ENCODE measurements around the gene HIRIP3.
"Not testable (repeated sequence)": the region's sequence is repeated elsewhere in the genome, so short reads cannot be mapped to it uniquely, and the experiment has no call there.

Gene HIRIP3

DNA sequence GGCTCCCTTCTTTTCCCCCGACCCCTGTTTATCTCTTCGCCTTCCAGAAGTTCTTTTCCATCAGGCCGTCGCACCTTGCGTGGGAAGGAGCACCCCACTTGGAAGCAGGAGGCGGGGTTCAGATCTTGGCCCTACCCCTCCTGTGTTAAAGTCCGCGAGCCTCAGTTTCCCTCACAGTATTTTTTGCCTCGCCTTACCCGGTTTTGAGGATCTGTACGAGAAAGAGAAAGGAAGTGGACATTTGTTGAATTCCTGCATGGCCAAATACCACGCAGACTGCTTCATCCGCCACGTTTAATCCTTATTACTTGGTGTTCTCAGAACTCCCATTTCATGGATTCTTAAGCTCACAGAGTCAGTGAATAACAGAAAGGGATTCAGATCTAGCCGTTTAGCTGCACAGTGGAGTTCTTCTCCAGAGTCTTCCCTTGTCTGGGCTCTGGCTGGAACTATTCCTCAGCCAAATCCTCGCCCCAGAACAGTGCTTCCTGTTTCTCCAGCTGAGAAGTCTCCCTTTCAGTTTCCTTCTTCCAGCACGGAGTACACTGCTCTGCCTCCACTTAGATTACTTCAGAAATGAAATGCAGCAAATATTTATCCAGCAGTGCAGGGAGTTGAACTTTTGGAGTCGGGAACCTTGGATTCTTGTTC, 32.9 kb downstream of the HIRIP3 start:
- no peaks in the 10 kb centered on the region for H3K27me3 ChIP-seq (ENCODE audit: insufficient read depth, insufficient read length)
- no peak for DNase-seq (ENCODE audit: low read depth, low spot score)
- peaks cover 6% of the 10 kb centered on the region for H3K36me3 ChIP-seq (ENCODE audit: insufficient read depth, insufficient read length, low read length)
- no peaks in the 10 kb centered on the region for H3K9me3 ChIP-seq (ENCODE audit: insufficient read depth, low read length)
- peaks cover 5% of the 10 kb centered on the region for H3K4me1 ChIP-seq (ENCODE audit: insufficient read depth, insufficient read length)
- H3K9ac ChIP-seq (ENCODE audit: insufficient read length, low read depth), result peak overlapping the region; percentile 98
- H3K4me3 ChIP-seq (ENCODE audit: insufficient read length, low read depth), result peak overlapping the region; percentile 79
- TF ChIP-seq SUZ12 (IDR thresholded peaks at IDR 0.05; ENCODE audit: extremely low read depth, insufficient read depth, insufficient read length) (no peak), YY1 (IDR thresholded peaks at IDR 0.05; ENCODE audit: insufficient read depth, insufficient read length) (no peak), ZNF274 (IDR thresholded peaks at IDR 0.05; ENCODE audit: low read depth, low read length) (no peak)

DNA sequence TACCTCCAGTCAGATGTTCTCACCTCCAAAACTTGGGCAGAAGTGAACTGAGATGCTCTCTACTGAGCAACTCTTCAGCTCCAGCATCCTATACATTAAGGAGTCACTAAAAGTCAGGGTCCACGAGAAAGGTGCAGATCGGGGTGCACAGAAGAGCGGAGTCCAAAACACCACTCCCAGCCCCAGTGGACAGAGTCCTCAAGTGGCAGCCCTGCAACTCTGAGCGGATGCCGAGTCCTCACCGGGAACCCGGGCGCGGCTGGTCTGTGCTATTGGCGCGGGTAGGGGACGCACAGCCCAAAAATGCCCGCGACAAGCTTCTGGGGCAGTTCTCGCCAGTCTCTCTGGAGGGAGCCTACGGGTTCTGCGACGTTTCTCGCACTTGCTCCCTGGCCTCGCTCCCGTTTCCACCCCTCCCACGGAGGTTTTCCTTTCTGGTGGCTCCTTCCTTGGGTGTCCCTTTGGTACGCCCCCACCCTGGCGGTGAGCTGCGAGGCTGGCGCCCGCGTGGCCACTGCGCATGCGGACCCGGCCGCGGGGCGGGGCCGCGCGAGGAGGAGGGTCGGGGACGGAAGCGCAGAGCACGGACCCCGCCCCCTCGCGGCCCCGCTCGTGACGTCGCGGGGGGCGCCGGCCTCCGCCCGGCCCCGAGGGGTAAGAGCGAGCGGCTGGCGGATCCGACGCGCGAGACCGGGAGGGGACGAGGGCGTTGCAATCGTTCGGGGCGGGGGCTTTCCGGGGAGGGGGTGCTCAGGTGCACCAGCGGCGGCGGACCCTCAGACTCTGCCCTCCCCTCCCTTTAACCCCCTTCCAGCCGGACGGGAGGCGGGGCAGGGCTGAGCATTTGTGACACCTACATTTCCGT, 33.7 kb downstream of the HIRIP3 start, which contains the start of gene TMEM219:
TSS of gene TMEM219 (plus strand) at position 601 of the 865 bp plus-strand sequence. CDS start 1,065 bp downstream, outside the sequence.
- H3K27me3 ChIP-seq (ENCODE audit: insufficient read depth, insufficient read length), result no peaks in the 10 kb centered on the region
- H3K36me3 ChIP-seq (ENCODE audit: insufficient read depth, insufficient read length, low read length), result peaks cover 4% of the 10 kb centered on the region
- peaks cover 5% of the 10 kb centered on the region for H3K4me1 ChIP-seq (ENCODE audit: insufficient read depth, insufficient read length)
- H3K4me3 ChIP-seq (ENCODE audit: insufficient read length, low read depth), result peak within 1 kb of the TSS; percentile 79
- no peak for TF ChIP-seq ZNF274 (IDR thresholded peaks at IDR 0.05; ENCODE audit: low read depth, low read length)
- no peak for TF ChIP-seq SUZ12 (IDR thresholded peaks at IDR 0.05; ENCODE audit: extremely low read depth, insufficient read depth, insufficient read length)
- no peak for TF ChIP-seq YY1 (IDR thresholded peaks at IDR 0.05; ENCODE audit: insufficient read depth, insufficient read length)
- no peaks in the 10 kb centered on the region for H3K9me3 ChIP-seq (ENCODE audit: insufficient read depth, low read length)
- DNase-seq (ENCODE audit: low read depth, low spot score), result peak; percentile 59
- peak within 1 kb of the TSS; percentile 98 for H3K9ac ChIP-seq (ENCODE audit: insufficient read length, low read depth)

DNA sequence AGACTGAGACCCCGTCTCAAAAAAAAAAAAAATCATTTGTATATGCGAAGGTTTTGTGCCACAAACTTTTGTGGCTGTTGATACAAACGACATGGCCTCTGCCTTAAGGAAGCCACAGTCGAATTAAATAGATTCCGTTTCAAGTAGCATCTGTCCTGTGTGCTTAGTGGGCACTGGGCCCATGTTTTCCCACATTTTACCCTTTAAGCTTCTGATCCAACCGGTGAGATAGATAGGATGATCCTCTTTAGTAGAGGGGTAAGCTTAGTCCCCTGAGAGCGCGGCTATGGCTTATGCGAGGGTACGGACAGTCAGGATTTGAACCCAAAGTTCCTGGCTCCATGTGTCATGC, 34.3 kb downstream of the HIRIP3 start:
- Histone ChIP-seq H3K27me3 (ENCODE audit: insufficient read depth, insufficient read length) (no peaks in the 10 kb centered on the region), H3K36me3 (ENCODE audit: insufficient read depth, insufficient read length, low read length) (peaks cover 4% of the 10 kb centered on the region), H3K9me3 (ENCODE audit: insufficient read depth, low read length) (no peaks in the 10 kb centered on the region), H3K4me1 (ENCODE audit: insufficient read depth, insufficient read length) (peaks cover 5% of the 10 kb centered on the region), H3K4me3 (ENCODE audit: insufficient read length, low read depth) (peak overlapping the region; percentile 79), H3K9ac (ENCODE audit: insufficient read length, low read depth) (peak overlapping the region; percentile 98)
- no peak for DNase-seq (ENCODE audit: low read depth, low spot score)
- no peak for TF ChIP-seq ZNF274 (IDR thresholded peaks at IDR 0.05; ENCODE audit: low read depth, low read length)

DNA sequence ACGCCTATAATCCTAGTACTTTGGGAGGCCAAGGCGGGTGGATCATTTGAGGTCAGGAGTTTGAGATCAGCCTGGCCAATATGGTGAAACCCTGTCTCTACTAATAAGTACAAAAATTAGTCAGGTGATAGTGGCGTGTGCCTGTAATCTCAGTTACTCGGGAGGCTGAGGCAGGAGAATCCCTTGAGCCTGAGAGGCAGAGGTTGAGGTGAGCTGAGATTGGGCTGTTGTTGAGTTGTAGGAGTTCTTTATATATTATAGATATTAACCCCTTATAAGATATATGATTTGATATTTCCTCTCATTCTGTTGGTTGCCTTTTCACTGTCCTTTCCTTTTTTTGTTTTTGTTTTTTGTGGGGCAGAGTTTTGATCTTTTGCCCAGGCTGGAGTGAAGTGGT, 35.6 kb downstream of the HIRIP3 start:
- H3K27me3 ChIP-seq (ENCODE audit: insufficient read depth, insufficient read length); H3K36me3 ChIP-seq (ENCODE audit: insufficient read depth, insufficient read length, low read length); H3K9me3 ChIP-seq (ENCODE audit: insufficient read depth, low read length); DNase-seq (ENCODE audit: low read depth, low spot score); H3K4me1 ChIP-seq (ENCODE audit: insufficient read depth, insufficient read length); H3K4me3 ChIP-seq (ENCODE audit: insufficient read length, low read depth); H3K9ac ChIP-seq (ENCODE audit: insufficient read length, low read depth): not testable (repeated sequence)

DNA sequence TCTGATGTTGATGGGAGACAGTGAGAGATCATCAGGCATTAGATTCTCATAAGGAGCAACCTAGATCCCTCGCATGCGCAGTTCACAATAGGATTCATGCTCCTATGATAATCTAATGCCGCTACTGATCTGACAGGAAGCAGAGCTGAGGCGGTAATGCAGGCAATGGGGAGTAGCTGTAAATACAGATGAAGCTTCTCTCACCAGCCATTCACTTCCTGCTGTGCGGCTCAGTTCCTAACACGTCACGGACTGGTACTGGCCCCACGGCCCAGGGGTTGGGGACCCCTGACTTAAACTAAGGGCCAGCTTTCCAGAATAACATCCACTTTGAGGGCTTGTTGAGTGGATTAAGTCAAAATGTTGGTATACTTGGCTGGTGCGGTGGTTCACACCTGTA, 36.1 kb downstream of the HIRIP3 start:
- Histone ChIP-seq H3K36me3 (ENCODE audit: insufficient read depth, insufficient read length, low read length) (no peaks in the 10 kb centered on the region), H3K27me3 (ENCODE audit: insufficient read depth, insufficient read length) (no peaks in the 10 kb centered on the region), H3K9me3 (ENCODE audit: insufficient read depth, low read length) (no peaks in the 10 kb centered on the region), H3K4me1 (ENCODE audit: insufficient read depth, insufficient read length) (peaks cover 5% of the 10 kb centered on the region), H3K9ac (ENCODE audit: insufficient read length, low read depth) (no peak overlapping the region), H3K4me3 (ENCODE audit: insufficient read length, low read depth) (no peak overlapping the region)
- no peak for DNase-seq (ENCODE audit: low read depth, low spot score)
- no peak for TF ChIP-seq YY1 (IDR thresholded peaks at IDR 0.05; ENCODE audit: insufficient read depth, insufficient read length)
- TF ChIP-seq ZNF274 (IDR thresholded peaks at IDR 0.05; ENCODE audit: low read depth, low read length), result no peak
- no peak for TF ChIP-seq SUZ12 (IDR thresholded peaks at IDR 0.05; ENCODE audit: extremely low read depth, insufficient read depth, insufficient read length)

DNA sequence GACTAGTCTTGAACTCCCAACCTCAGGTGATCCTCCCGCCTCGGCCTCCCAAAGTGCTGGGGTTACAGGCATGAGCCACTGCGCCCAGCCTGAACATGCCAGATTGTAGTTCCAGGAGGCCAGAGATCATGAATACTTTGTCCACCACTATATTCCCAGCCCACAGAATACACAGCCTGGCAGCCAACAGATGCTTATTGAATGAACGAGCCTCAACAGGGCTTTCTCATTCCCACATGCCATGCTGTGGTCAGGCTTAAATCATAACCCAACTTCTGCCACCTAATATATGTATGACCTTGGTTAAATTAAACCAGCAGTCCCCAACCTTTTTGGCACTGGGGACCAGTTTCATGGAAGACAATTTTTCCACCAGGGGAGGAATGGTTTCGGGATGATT, 36.7 kb downstream of the HIRIP3 start:
- DNase-seq (ENCODE audit: low read depth, low spot score), result no peak

DNA sequence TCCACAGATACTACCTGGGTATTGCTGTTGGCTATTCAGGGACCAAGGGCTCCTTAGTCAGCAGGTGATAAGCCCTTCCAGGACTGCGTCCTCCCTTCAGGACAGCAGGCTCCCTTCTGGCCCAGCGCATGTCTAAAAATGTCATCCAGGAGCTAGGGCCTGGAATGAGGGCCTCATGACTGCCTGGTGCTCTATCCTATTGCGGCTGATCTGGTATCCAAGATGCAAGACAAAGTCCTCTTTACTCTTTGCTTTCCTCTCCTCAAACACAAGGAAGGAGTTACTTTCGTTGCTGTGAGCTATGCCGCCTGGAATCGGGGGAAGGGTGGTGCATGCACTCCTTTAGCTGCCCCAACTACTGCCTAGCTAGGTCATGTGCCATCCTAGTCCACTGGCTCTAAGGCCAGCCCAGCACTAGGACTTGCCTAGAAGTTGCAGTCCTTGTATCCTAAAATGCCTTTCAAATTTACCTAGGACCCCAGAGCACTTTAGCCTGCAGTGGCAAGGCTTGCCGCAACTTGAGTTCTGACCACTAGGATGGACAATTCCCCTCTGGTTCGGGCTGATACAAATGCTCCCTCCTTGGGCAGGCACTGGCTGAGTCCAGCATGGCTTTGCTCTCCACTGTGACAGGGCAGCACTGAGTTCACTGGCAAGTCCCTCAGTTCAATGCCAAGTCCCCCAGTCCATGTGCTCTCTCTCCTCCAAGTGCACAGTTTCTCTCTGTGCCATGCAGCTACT, 43.6 kb downstream of the HIRIP3 start:
- H3K27me3 ChIP-seq (ENCODE audit: insufficient read depth, insufficient read length), result no peaks in the 10 kb centered on the region
- TF ChIP-seq ZNF274 (IDR thresholded peaks at IDR 0.05; ENCODE audit: low read depth, low read length), result no peak
- no peak for TF ChIP-seq YY1 (IDR thresholded peaks at IDR 0.05; ENCODE audit: insufficient read depth, insufficient read length)
- no peak for TF ChIP-seq SUZ12 (IDR thresholded peaks at IDR 0.05; ENCODE audit: extremely low read depth, insufficient read depth, insufficient read length)
- peaks cover 5% of the 10 kb centered on the region; the same call in 1 of the 2 replicates for H3K9me3 ChIP-seq (ENCODE audit: insufficient read depth, low read length)
- H3K9ac ChIP-seq (ENCODE audit: insufficient read length, low read depth), result no peak overlapping the region
- H3K4me3 ChIP-seq (ENCODE audit: insufficient read length, low read depth), result no peak overlapping the region
- peaks cover 8% of the 10 kb centered on the region for H3K4me1 ChIP-seq (ENCODE audit: insufficient read depth, insufficient read length)
- no peaks in the 10 kb centered on the region for H3K36me3 ChIP-seq (ENCODE audit: insufficient read depth, insufficient read length, low read length)
- no peak for DNase-seq (ENCODE audit: low read depth, low spot score)

More for the DNA sequence above, 36.7 kb downstream of the HIRIP3 start:
- Histone ChIP-seq H3K27me3 (ENCODE audit: insufficient read depth, insufficient read length) (no peaks in the 10 kb centered on the region), H3K4me1 (ENCODE audit: insufficient read depth, insufficient read length) (peaks cover 5% of the 10 kb centered on the region), H3K9me3 (ENCODE audit: insufficient read depth, low read length) (no peaks in the 10 kb centered on the region), H3K9ac (ENCODE audit: insufficient read length, low read depth) (no peak overlapping the region), H3K36me3 (ENCODE audit: insufficient read depth, insufficient read length, low read length) (no peaks in the 10 kb centered on the region), H3K4me3 (ENCODE audit: insufficient read length, low read depth) (no peak overlapping the region)
- TF ChIP-seq ZNF274 (IDR thresholded peaks at IDR 0.05; ENCODE audit: low read depth, low read length), result no peak
- no peak for TF ChIP-seq SUZ12 (IDR thresholded peaks at IDR 0.05; ENCODE audit: extremely low read depth, insufficient read depth, insufficient read length)
- TF ChIP-seq YY1 (IDR thresholded peaks at IDR 0.05; ENCODE audit: insufficient read depth, insufficient read length), result no peak

All from NT2/D1 (cell line).